Ishikawa (cell line): ENCODE results near the gene GSTT4.
A peak's percentile ranks its signal among the peaks of the same experiment; 100 is the strongest.

Source experiments
- CEBPB ChIP-seq: IDR thresholded peaks from 2 replicates; pipeline ENCODE4 v1.6.1; 2012
- CREB1 ChIP-seq: IDR thresholded peaks from 2 replicates; pipeline ENCODE4 v1.6.1; 2012; ENCODE audit warnings: low read depth
- EGR1 ChIP-seq: IDR thresholded peaks from 2 replicates; pipeline ENCODE4 v1.6.1; 2012
- EP300 ChIP-seq: IDR thresholded peaks from 2 replicates; pipeline ENCODE4 v1.6.1; 2012; ENCODE audit warnings: borderline replicate concordance
- FOXM1 ChIP-seq: IDR thresholded peaks from 2 replicates; pipeline ENCODE4 v1.6.1; 2012; ENCODE audit warnings: low read depth, borderline replicate concordance
- MAX ChIP-seq: IDR thresholded peaks from 2 replicates; pipeline ENCODE4 v1.6.1; 2012
- NFIC ChIP-seq: IDR thresholded peaks from 2 replicates; pipeline ENCODE4 v1.6.1; 2012
- RAD21 ChIP-seq: IDR thresholded peaks from 2 replicates; pipeline ENCODE4 v1.6.1; 2012; ENCODE audit warnings: low read depth
- REST ChIP-seq: IDR thresholded peaks from 2 replicates; pipeline ENCODE4 v1.6.1; 2012; ENCODE audit warnings: low read depth, mild to moderate bottlenecking
- TAF1 ChIP-seq: IDR thresholded peaks from 2 replicates; pipeline ENCODE4 v1.6.1; 2012; ENCODE audit warnings: low read depth, mild to moderate bottlenecking
- TCF12 ChIP-seq: IDR thresholded peaks from 2 replicates; pipeline ENCODE4 v1.6.1; 2012; ENCODE audit warnings: low read depth
- TEAD4 ChIP-seq: IDR thresholded peaks from 2 replicates; pipeline ENCODE4 v1.6.1; 2012
- YY1 ChIP-seq: IDR thresholded peaks from 2 replicates; pipeline ENCODE4 v1.6.1; 2012; ENCODE audit warnings: low read depth
- ZBTB7A ChIP-seq: IDR thresholded peaks from 2 replicates; pipeline ENCODE4 v1.6.1; 2012; ENCODE audit warnings: low read depth
- TF ChIP-seq, protein P1 (sequence below): IDR thresholded peaks from 2 replicates; pipeline ENCODE4 v1.6.1; 2012

GSTT4 gene

DNA sequence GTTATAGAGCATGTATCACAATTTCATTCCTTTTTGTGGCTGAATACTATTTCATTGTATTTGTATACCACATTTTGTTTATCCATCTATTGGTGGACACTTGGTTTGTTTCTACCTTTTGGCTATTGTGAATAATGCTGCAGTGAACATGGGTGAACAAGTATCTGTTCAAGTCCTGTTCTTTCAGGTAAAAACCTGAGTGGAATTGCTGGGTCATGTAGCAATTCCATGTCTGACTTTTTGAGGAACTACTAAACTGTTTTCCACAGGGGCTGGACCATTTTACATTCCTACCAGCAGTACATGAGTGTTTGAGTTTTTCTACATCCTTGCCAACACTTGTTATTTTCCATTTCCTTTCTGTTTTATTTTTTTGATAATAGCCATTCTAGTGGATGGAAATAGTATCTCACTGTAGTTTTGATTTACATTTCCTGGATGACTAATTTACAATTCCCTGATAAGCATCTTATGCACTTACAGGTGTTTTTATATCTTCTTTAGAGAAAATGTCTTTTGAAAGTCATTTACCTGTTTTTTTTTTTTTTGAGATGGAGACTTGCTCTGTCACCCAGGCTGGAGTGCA is 18.0 kb upstream of the GSTT4 start:
- TF ChIP-seq ZBTB7A, result no peak
- TF ChIP-seq TCF12, result no peak
- TF ChIP-seq TAF1, result no peak
- TF ChIP-seq EP300, result no peak
- no peak for TF ChIP-seq EGR1
- no peak for TF ChIP-seq CREB1
- TF ChIP-seq NFIC, result no peak
- TF ChIP-seq, protein P1, sequence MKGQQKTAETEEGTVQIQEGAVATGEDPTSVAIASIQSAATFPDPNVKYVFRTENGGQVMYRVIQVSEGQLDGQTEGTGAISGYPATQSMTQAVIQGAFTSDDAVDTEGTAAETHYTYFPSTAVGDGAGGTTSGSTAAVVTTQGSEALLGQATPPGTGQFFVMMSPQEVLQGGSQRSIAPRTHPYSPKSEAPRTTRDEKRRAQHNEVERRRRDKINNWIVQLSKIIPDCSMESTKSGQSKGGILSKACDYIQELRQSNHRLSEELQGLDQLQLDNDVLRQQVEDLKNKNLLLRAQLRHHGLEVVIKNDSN, result no peak
- TF ChIP-seq REST, result no peak

DNA sequence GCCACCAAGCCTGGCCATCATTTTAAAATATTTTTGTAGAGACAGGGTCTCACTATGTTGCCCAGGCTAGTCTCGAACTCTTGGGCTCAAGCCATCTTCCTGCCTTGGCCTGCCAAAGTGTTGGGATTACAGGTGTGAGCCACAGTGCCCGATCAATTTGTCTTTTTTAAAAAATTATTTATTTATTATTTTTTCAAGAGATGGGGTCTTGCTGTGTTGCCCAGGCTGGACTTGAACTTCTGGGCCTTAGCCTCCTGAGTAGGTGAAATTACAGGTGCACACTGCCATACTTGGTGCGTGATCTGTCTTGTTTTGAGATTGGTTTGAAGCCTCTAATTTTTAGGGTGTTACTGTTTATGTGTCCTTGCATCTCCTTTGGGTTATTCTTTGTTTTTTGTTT is 16.1 kb upstream of the GSTT4 start:
- TF ChIP-seq CEBPB (no peak), EGR1 (no peak), MAX (no peak), CREB1 (no peak), EP300 (no peak), ZBTB7A (no peak), FOXM1 (no peak), YY1 (no peak), REST (no peak), TEAD4 (no peak), TAF1 (no peak), NFIC (no peak), RAD21 (no peak), TCF12 (no peak)
- TF ChIP-seq, protein P1, result no peak

GRCh38 chr22:24016156-24016555 is 10.9 kb upstream of the GSTT4 start:
- TF ChIP-seq ZBTB7A (no peak), EP300 (no peak)

- TF ChIP-seq YY1 (no peak), NFIC (peak; percentile 37; the same call in 1 of the 2 replicates), RAD21 (no peak), ZBTB7A (no peak), FOXM1 (no peak), EGR1 (no peak), TCF12 (peak; percentile 24; the same call in 1 of the 2 replicates), EP300 (no peak), REST (no peak), CREB1 (no peak), CEBPB (no peak), MAX (peak; percentile 46), TAF1 (no peak; the same call in 1 of the 2 replicates), TEAD4 (0 out of 2 replicates have a peak, but pooled peaks have one; percentile 33)
- TF ChIP-seq, protein P1, result no peak
Measured at GRCh38 chr22:24011735-24012068, 6.4 kb upstream of the GSTT4 start.
